ENCODE measurements around the gene PXMP4.

DNA sequence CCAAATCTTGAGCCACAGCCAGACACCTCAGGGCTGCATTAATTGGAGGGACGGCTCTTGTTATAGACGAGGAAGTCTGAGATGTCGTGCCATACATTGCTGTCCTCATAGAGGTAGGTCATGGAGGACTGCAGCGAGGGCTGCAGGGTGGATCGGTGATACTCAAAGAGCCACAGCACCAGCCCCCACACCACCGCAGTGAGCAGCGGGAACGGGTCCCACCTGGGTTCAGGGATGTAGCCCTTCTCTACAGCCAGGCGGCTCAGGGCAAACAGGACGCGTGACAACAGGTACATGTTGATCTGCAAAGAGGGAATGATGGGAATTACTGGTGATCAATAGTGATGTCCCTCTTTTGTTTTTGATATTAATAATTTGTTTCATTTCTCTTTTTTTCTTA is 12.4 kb downstream of the PXMP4 start:
- TF ChIP-seq, protein P1, sequence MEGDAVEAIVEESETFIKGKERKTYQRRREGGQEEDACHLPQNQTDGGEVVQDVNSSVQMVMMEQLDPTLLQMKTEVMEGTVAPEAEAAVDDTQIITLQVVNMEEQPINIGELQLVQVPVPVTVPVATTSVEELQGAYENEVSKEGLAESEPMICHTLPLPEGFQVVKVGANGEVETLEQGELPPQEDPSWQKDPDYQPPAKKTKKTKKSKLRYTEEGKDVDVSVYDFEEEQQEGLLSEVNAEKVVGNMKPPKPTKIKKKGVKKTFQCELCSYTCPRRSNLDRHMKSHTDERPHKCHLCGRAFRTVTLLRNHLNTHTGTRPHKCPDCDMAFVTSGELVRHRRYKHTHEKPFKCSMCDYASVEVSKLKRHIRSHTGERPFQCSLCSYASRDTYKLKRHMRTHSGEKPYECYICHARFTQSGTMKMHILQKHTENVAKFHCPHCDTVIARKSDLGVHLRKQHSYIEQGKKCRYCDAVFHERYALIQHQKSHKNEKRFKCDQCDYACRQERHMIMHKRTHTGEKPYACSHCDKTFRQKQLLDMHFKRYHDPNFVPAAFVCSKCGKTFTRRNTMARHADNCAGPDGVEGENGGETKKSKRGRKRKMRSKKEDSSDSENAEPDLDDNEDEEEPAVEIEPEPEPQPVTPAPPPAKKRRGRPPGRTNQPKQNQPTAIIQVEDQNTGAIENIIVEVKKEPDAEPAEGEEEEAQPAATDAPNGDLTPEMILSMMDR (IDR thresholded peaks at IDR 0.05), result no peak
- TF ChIP-seq POLR2A (IDR thresholded peaks at IDR 0.05) (no peak), POLR2AphosphoS5 (IDR thresholded peaks at IDR 0.05) (no peak), EP300 (IDR thresholded peaks at IDR 0.05) (no peak)

All from gastroesophageal sphincter (tissue), 3 donors.